Bronchial epithelial cell (primary cell): ENCODE data around the gene PHC2. TPM values are rescaled to one million over a fixed set of nuclear protein-coding genes. Genes with fewer than 3 reads are reported as not detected.

Experiments used
- DNase-seq: peaks from one replicate; pipeline ENCODE4 v3.0.0-alpha.2; 2010; ENCODE audit warnings: low read depth
- FAIRE-seq: peaks from 2 replicates; lab custom pipeline; 2011; peaks lifted over from hg19 to GRCh38; lab: Jason Lieb, UNC
- H3K27me3 ChIP-seq: 2 replicates; pipeline ENCODE4 v1.5.1; 2011; ENCODE audit warnings: low read length; ENCODE audit not compliant: control insufficient read depth, insufficient read depth
- H3K36me3 ChIP-seq: 2 replicates; pipeline ENCODE4 v1.5.1; 2011; ENCODE audit warnings: low read length; ENCODE audit not compliant: control insufficient read depth, insufficient read depth
- H3K4me3 ChIP-seq: 2 replicates; pipeline ENCODE4 v1.5.1; 2011; ENCODE audit warnings: mild to moderate bottlenecking, low read depth, low read length, control low read depth
- total RNA-seq: library from RNA; depleted of rRNA; stranded (reverse); fragments of >200 nt; gene quantifications from 2 replicates; pipeline ENCODE4 v1.2.1, GENCODE V29; 2014
- TF ChIP-seq, protein P1 (sequence below): IDR thresholded peaks from 2 replicates; pipeline ENCODE4 v1.5.1; 2011; ENCODE audit warnings: mild to moderate bottlenecking, moderate library complexity, low read length, control low read depth, inconsistent platforms; ENCODE audit not compliant: insufficient read depth, severe bottlenecking

PHC2 gene
- total RNA-seq, 1 donor from 2014 or later: 32.1 TPM

DNA sequence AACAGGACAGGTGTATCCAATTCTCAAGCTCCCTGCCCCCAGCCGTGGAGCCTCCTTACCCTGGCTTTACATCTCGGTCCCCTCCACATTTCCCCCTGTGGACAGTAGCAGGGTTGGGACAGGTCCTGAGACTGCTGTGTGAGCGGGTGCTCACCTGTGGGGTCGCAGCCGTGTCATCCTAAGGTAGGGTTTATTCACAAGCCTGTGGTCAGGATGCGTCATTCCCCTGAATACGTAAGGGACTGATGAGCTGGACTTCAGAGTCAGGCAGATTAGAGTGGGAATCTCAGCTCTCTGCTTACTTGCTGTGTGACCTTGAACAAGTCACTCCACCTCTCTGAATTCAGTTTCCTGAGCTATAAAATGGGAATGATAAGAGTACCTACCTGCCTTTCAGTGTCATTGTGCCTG lies 156.9 kb downstream of the PHC2 start:
- no peaks in the 10 kb centered on the region for H3K27me3 ChIP-seq
- TF ChIP-seq, protein P1, sequence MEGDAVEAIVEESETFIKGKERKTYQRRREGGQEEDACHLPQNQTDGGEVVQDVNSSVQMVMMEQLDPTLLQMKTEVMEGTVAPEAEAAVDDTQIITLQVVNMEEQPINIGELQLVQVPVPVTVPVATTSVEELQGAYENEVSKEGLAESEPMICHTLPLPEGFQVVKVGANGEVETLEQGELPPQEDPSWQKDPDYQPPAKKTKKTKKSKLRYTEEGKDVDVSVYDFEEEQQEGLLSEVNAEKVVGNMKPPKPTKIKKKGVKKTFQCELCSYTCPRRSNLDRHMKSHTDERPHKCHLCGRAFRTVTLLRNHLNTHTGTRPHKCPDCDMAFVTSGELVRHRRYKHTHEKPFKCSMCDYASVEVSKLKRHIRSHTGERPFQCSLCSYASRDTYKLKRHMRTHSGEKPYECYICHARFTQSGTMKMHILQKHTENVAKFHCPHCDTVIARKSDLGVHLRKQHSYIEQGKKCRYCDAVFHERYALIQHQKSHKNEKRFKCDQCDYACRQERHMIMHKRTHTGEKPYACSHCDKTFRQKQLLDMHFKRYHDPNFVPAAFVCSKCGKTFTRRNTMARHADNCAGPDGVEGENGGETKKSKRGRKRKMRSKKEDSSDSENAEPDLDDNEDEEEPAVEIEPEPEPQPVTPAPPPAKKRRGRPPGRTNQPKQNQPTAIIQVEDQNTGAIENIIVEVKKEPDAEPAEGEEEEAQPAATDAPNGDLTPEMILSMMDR: no peak
- DNase-seq (peak; percentile 38), FAIRE-seq (peak; percentile 36)
- no peak overlapping the region for H3K4me3 ChIP-seq
- H3K36me3 ChIP-seq: peaks cover 5% of the 10 kb centered on the region

Other genes starting within 250 kb of the PHC2 start
- 0.79 and 2.0 TPM in 2 replicates for gene TRIM62, start 249.1 kb downstream of the PHC2 start, total RNA-seq
- gene ZNF362, start 174.6 kb downstream of the PHC2 start, total RNA-seq: 0.51 and 1.1 TPM in 2 replicates
- gene A3GALT2, start 110.0 kb downstream of the PHC2 start, total RNA-seq: not detected in 2 replicates
- 5.0 and 8.2 TPM in 2 replicates for gene ZSCAN20, start 41.5 kb upstream of the PHC2 start, total RNA-seq